ENCODE measurements around the gene UBTD2.

- TF ChIP-seq CTCF (IDR thresholded peaks at IDR 0.05), result no peak
- TF ChIP-seq POLR2A (IDR thresholded peaks at IDR 0.05), result no peak
Measured at GRCh38 chr5:172224996-172225395, 58.6 kb downstream of the UBTD2 start.
